Measurements from ENCODE around the gene EIF3D. TPM values are rescaled to one million over a fixed set of nuclear protein-coding genes. Genes with fewer than 3 reads are reported as not detected.

The EIF3D gene
- total RNA-seq, 2 experiments from 2014 or later, result 327 to 338 TPM

GRCh38 chr22:36512333-36512732, 16.6 kb downstream of the EIF3D start:
- CTCF ChIA-PET, result no interaction called here
- POLR2A ChIA-PET, result interaction anchor here (1.0 kb wide), 1 partner anchor 17 kb away, joined by 3 read pairs; the partner anchor contains the start of gene EIF3D

GRCh38 chr22:36510966-36511881, 17.7 kb downstream of the EIF3D start:
- POLR2A ChIA-PET, result interaction anchor here (1.1 kb wide), 1 partner anchor 13 kb away, joined by 3 read pairs; no protein-coding TSS in a partner anchor
- CTCF ChIA-PET, result interaction anchor here (0.8 to 1.4 kb wide), 3 partner anchors 11 to 21 kb away, joined by 3 to 4 read pairs (median 4); no protein-coding TSS in a partner anchor

- ChIA-PET CTCF (interaction anchor here (1.0 to 1.4 kb wide), 2 partner anchors 12 to 40 kb away, joined by 3 to 4 read pairs; no protein-coding TSS in a partner anchor), POLR2A (interaction anchor here (1.1 kb wide), 1 partner anchor 14 kb away, joined by 3 read pairs; no protein-coding TSS in a partner anchor)
Observed at GRCh38 chr22:36510384-36510783, 18.6 kb downstream of the EIF3D start.

GRCh38 chr22:36507518-36508010, 21.4 kb downstream of the EIF3D start:
- ChIA-PET CTCF (interaction anchor here (1.2 kb wide), 1 partner anchor 20 kb away, joined by 4 read pairs; no protein-coding TSS in a partner anchor), POLR2A (interaction anchor here (0.7 to 2.3 kb wide), 4 partner anchors 11 to 239 kb away, joined by 4 to 13 read pairs (median 4); partner anchors contain the start of gene EIF3D)

GRCh38 chr22:36506637-36507517, 22.1 kb downstream of the EIF3D start, which contains the start of gene FOXRED2:
Gene FOXRED2, minus strand, starts transcription at chr22:36507040. Its CDS starts 618 bp downstream, at chr22:36506422.
- ChIA-PET POLR2A (interaction anchor here (0.6 to 2.3 kb wide), 5 partner anchors 12 to 239 kb away, joined by 4 to 13 read pairs (median 4); partner anchors contain the start of gene EIF3D), CTCF (interaction anchor here (0.7 to 1.2 kb wide), 3 partner anchors 10 to 21 kb away, joined by 3 to 4 read pairs (median 3); no protein-coding TSS in a partner anchor)

- POLR2A ChIA-PET, result interaction anchor here (0.6 to 2.3 kb wide), 3 partner anchors 19 to 213 kb away, joined by 4 to 13 read pairs (median 4); partner anchors contain the start of gene EIF3D
- CTCF ChIA-PET, result interaction anchor here (1.2 kb wide), 2 partner anchors 11 to 22 kb away, joined by 3 to 4 read pairs; no protein-coding TSS in a partner anchor
Observed at GRCh38 chr22:36505998-36506635, 22.8 kb downstream of the EIF3D start.

- ChIA-PET CTCF (interaction anchor here (1.2 kb wide), 1 partner anchor 10 kb away, joined by 3 read pairs; no protein-coding TSS in a partner anchor), POLR2A (no interaction called here)
Observed at GRCh38 chr22:36497910-36498665, 30.9 kb downstream of the EIF3D start.

GRCh38 chr22:36493690-36494110, 35.3 kb downstream of the EIF3D start:
- CTCF ChIA-PET, result interaction anchor here (0.7 kb wide), 1 partner anchor 16 kb away, joined by 3 read pairs; no protein-coding TSS in a partner anchor
- POLR2A ChIA-PET, result interaction anchor here (0.6 kb wide), 1 partner anchor 227 kb away, joined by 3 read pairs; no protein-coding TSS in a partner anchor

- ChIA-PET CTCF (no interaction called here), POLR2A (no interaction called here)
Observed at GRCh38 chr22:36492109-36492508, 36.9 kb downstream of the EIF3D start.

- CTCF ChIA-PET, result interaction anchor here (1.2 kb wide), 1 partner anchor 20 kb away, joined by 4 read pairs; no protein-coding TSS in a partner anchor
- POLR2A ChIA-PET, result no interaction called here
Observed at GRCh38 chr22:36491155-36491554, 37.8 kb downstream of the EIF3D start.

GRCh38 chr22:36486619-36487384, 42.2 kb downstream of the EIF3D start:
- POLR2A ChIA-PET, result interaction anchor here (0.6 kb wide), 1 partner anchor 19 kb away, joined by 4 read pairs; no protein-coding TSS in a partner anchor
- CTCF ChIA-PET, result interaction anchor here (0.5 to 1.5 kb wide), 12 partner anchors 14 to 1084 kb away, joined by 3 to 6 read pairs (median 3); partner anchors contain the start of gene FOXRED2

GRCh38 chr22:36481393-36482168, 47.4 kb downstream of the EIF3D start, which contains the start of gene TXN2:
Gene TXN2, minus strand, starts transcription at chr22:36481640. Its CDS starts 803 bp downstream, at chr22:36480837.
- ChIA-PET POLR2A (interaction anchor here (0.7 to 1.4 kb wide), 6 partner anchors 11 to 150 kb away, joined by 3 to 8 read pairs (median 4); partner anchors contain the start of genes EIF3D and FOXRED2), CTCF (interaction anchor here (1.3 to 1.7 kb wide), 2 partner anchors 11 to 24 kb away, joined by 4 to 8 read pairs; no protein-coding TSS in a partner anchor)

GRCh38 chr22:36480941-36481392, 48.0 kb downstream of the EIF3D start:
- ChIA-PET CTCF (interaction anchor here (1.7 kb wide), 1 partner anchor 10 kb away, joined by 8 read pairs; no protein-coding TSS in a partner anchor), POLR2A (interaction anchor here (0.7 to 1.4 kb wide), 4 partner anchors 10 to 123 kb away, joined by 4 to 8 read pairs (median 4); partner anchors contain the start of gene EIF3D)

- ChIA-PET POLR2A (no interaction called here), CTCF (interaction anchor here (1.3 to 1.9 kb wide), 2 partner anchors 8 to 11 kb away, joined by 4 to 9 read pairs; no protein-coding TSS in a partner anchor)
Observed at GRCh38 chr22:36478966-36479365, 50.0 kb downstream of the EIF3D start.

- ChIA-PET POLR2A (no interaction called here), CTCF (interaction anchor here (1.9 kb wide), 1 partner anchor 174 kb away, joined by 4 read pairs; no protein-coding TSS in a partner anchor)
Observed at GRCh38 chr22:36475341-36475740, 53.6 kb downstream of the EIF3D start.
